ENCODE results near the gene PCDH12.
A peak's percentile ranks its signal among the peaks of the same experiment; 100 is the strongest.

Gene PCDH12

DNA sequence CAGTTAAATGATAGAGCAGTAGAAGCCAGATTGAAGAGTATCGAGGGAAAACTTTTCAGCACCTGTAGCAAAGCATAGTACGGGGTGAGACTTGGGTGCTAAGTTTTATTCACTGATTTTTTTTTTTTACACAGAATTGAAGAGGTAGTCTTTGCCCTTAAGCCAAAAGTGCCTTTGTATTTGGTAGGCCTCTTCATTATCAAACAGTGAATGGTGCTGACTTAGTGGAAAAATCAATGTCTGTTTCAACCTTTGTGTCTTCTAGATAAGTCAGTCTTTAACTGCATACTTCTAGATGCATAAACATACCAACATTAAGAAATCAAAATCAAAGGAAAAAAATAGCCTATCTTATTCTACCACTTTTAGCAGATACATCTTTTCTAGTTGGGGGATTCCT, 24.6 kb upstream of the PCDH12 start:
- Mint-ChIP-seq H3K36me3 (peaks cover 54% of the 10 kb centered on the region), H3K4me1 (no peaks in the 10 kb centered on the region), H3K27ac (no peak overlapping the region), H3K9me3 (no peaks in the 10 kb centered on the region), H3K4me3 (no peak overlapping the region), H3K27me3 (no peaks in the 10 kb centered on the region)
- DNase-seq, result no peak
- CTCF ChIA-PET, result no interaction called here

DNA sequence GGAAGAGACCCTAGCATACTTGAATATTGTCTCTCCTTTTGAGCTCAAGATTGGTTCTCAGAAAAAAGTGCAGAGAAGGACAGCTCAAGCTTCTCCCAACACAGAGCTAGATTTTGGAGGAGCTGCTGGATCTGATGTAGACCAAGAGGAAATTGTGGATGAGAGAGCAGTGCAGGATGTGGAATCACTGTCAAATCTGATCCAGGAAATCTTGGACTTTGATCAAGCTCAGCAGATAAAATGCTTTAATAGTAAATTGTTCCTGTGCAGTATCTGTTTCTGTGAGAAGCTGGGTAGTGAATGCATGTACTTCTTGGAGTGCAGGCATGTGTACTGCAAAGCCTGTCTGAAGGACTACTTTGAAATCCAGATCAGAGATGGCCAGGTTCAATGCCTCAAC, 20.4 kb upstream of the PCDH12 start:
- H3K4me1 Mint-ChIP-seq, result peaks cover 13% of the 10 kb centered on the region
- H3K27me3 Mint-ChIP-seq, result no peaks in the 10 kb centered on the region
- no peaks in the 10 kb centered on the region for H3K9me3 Mint-ChIP-seq
- H3K27ac Mint-ChIP-seq, result no peak overlapping the region
- peaks cover 53% of the 10 kb centered on the region for H3K36me3 Mint-ChIP-seq
- DNase-seq, result no peak
- no peak overlapping the region for H3K4me3 Mint-ChIP-seq
- CTCF ChIA-PET, result interaction anchor here (1.0 to 4.2 kb wide), 5 partner anchors 9 to 173 kb away, joined by 3 to 32 read pairs (median 4); partner anchors contain the start of gene RNF14

GRCh38 chr5:141976176-141976575, 18.2 kb upstream of the PCDH12 start:
- peaks cover 17% of the 10 kb centered on the region for H3K4me1 Mint-ChIP-seq
- no peak overlapping the region for H3K27ac Mint-ChIP-seq
- DNase-seq, result no peak
- peaks cover 52% of the 10 kb centered on the region for H3K36me3 Mint-ChIP-seq
- CTCF ChIA-PET, result interaction anchor here (1.1 to 4.2 kb wide), 7 partner anchors 14 to 284 kb away, joined by 3 to 32 read pairs (median 5); no protein-coding TSS in a partner anchor
- H3K4me3 Mint-ChIP-seq, result no peak overlapping the region
- no peaks in the 10 kb centered on the region for H3K27me3 Mint-ChIP-seq
- no peaks in the 10 kb centered on the region for H3K9me3 Mint-ChIP-seq

DNA sequence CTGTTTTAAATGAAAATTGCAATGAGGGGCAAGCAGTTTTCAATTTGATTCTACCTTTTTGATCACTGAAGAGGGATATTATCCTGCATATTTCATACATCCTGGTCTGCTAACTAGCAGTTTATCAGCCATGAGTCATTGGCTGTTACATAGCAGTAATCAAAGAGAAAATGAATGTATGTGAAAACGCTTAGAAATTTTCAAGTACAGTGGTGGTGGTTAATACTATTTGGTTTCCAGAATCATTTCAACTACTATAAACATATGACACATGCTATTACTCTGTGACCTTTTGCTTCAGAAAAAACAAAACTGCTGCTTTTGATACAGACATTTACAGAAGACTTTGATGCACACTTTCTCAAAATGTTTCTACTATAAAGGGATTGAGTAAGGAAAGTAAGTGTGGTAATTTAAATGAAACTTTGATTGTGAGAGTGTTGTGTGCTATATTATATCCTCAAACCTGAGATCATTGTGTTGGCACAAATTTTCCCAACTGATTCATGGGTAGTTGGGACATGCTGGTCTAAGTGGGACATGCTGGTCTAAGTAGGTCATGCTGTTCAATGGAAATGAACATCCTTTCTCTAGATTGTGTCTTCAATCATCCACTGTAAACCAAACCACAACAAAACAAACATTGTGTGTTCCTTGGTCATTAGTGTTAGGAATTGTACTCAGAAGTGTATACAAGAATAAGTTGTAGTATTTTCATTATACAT, 16.0 kb upstream of the PCDH12 start:
- CTCF ChIA-PET, result no interaction called here
- peaks cover 42% of the 10 kb centered on the region for H3K36me3 Mint-ChIP-seq
- H3K27me3 Mint-ChIP-seq, result no peaks in the 10 kb centered on the region
- peaks cover 30% of the 10 kb centered on the region for H3K4me1 Mint-ChIP-seq
- H3K9me3 Mint-ChIP-seq, result no peaks in the 10 kb centered on the region
- no peak for DNase-seq
- no peak overlapping the region for H3K4me3 Mint-ChIP-seq
- H3K27ac Mint-ChIP-seq, result no peak overlapping the region

DNA sequence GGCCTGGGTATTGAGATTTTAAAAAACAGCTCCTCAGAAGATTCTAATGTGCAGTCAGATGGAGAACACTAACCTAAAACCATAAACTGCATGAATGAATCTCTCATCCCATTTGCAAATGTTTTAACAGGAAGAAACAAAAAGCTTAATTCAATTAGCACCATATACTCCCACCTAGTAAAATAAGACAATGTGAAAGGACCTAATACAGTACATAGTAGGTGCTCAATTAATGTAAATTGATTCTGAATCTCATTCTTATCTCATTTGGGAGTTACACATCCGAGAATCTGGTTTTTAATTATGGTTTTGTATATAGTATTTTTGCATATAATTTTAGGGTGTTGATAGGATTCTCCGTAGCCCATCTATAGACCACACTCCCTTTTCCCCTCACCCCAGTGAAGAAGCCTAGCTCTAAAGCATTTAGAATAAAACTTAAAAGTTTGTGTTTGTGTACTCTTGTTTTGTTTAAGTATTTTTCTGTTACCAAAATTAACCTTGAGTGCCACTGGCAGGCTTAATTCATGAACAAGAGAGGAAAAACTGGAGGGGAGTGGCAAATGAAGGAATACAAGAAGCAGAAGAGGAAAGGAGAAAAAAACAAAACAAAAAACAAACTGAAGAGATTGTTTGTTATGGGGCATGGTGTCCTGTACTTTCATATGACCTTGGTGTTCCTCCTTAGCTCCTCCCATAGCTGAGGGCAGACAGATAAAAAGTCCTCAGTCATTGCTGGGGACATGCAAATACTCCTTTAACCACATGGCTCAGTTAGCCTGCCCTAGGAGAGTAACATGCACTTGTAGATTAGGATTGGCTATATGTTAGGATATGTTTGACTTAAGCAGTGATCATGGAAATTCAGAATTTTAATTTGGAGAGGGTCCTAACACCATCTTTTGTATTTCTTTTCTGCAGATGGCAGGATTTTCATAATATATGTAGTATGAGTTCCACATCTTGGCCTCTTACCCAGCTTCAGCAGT, 12.1 kb upstream of the PCDH12 start:
- Mint-ChIP-seq H3K27me3 (peaks cover 5% of the 10 kb centered on the region), H3K36me3 (peaks cover 27% of the 10 kb centered on the region), H3K27ac (peak overlapping the region; percentile 97), H3K4me1 (peaks cover 41% of the 10 kb centered on the region), H3K4me3 (peak overlapping the region; percentile 80), H3K9me3 (no peaks in the 10 kb centered on the region)
- no peak for DNase-seq
- CTCF ChIA-PET, result interaction anchor here (0.8 to 3.8 kb wide), 25 partner anchors 9 to 354 kb away, joined by 3 to 60 read pairs (median 4); partner anchors contain the start of genes DELE1, FCHSD1 and PCDH12

GRCh38 chr5:141968914-141969608, 11.1 kb upstream of the PCDH12 start, which contains the start of gene RNF14:
TSS of gene RNF14 (plus strand) at chr5:141969105. CDS start at chr5:141973589, 4,484 bp downstream.
- H3K27me3 Mint-ChIP-seq, result peaks cover 5% of the 10 kb centered on the region
- no peaks in the 10 kb centered on the region for H3K9me3 Mint-ChIP-seq
- H3K4me3 Mint-ChIP-seq, result peak within 1 kb of the TSS; percentile 80
- H3K27ac Mint-ChIP-seq, result peak within 1 kb of the TSS; percentile 97
- H3K4me1 Mint-ChIP-seq, result peaks cover 35% of the 10 kb centered on the region
- CTCF ChIA-PET, result interaction anchor here (0.6 to 3.8 kb wide), 29 partner anchors 10 to 355 kb away, joined by 3 to 60 read pairs (median 4); partner anchors contain the start of genes DELE1, FCHSD1 and PCDH12
- peaks cover 19% of the 10 kb centered on the region for H3K36me3 Mint-ChIP-seq
- DNase-seq, result peak; percentile 96

DNA sequence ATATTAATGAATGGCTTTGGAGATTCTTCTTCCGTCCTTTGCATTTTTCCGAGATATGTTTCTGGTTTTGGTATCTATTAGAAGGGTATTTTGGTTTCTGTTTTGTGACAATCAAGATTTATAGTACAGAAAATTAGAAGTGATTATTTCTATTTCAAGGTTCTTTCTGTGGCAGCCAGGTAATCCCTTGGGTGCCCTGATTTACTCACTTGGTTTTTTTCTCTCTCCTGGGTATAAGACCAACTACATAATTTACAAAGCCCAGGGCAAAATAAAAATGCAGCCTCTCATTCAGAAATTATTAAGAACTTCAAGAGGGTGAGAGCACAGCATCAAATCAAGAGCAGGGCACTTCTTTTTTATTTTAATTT, 8.9 kb upstream of the PCDH12 start:
- no peak overlapping the region for H3K27ac Mint-ChIP-seq
- H3K9me3 Mint-ChIP-seq, result no peaks in the 10 kb centered on the region
- CTCF ChIA-PET, result no interaction called here

DNA sequence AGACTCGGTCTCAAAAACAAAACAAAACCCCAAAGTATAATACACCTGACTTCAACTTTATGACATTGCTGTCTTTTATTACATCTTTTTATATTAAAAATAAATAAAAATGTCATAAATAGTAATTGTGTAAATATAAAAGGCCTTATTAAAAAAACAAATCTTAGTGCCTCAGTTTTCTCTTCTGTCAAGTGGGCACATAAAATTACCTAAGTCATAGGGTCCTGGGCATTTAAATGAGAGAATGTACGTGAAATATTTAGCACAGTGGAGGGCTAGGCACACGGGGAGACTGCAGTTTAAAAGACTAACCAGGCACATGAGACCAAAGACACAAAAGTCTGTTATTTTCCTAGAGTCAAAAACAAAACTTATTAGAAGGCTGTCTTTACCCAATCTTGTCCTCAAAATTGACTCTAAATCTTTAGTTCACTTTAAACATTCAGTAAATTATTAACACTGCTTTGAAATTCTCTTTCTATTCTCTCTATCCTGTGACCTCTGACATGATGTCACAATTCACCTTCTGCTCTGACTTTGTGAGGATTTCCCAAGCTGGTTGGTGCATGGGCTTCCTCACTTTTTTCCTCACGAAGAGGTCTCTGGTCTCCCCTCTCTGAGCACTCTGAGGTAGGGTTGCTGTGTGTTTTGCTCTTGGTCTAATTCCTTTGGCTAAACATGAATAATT, 8.4 kb upstream of the PCDH12 start:
- peaks cover 31% of the 10 kb centered on the region for H3K4me1 Mint-ChIP-seq
- no peak overlapping the region for H3K4me3 Mint-ChIP-seq
- H3K9me3 Mint-ChIP-seq, result no peaks in the 10 kb centered on the region
- no peak for DNase-seq
- CTCF ChIA-PET, result no interaction called here
- no peak overlapping the region for H3K27ac Mint-ChIP-seq
- H3K27me3 Mint-ChIP-seq, result peaks cover 5% of the 10 kb centered on the region
- peaks cover 3% of the 10 kb centered on the region for H3K36me3 Mint-ChIP-seq

More for the DNA sequence above, 8.9 kb upstream of the PCDH12 start:
- H3K4me1 Mint-ChIP-seq, result peaks cover 27% of the 10 kb centered on the region
- peaks cover 4% of the 10 kb centered on the region for H3K36me3 Mint-ChIP-seq
- no peak overlapping the region for H3K4me3 Mint-ChIP-seq
- DNase-seq, result no peak
- H3K27me3 Mint-ChIP-seq, result peaks cover 5% of the 10 kb centered on the region

DNA sequence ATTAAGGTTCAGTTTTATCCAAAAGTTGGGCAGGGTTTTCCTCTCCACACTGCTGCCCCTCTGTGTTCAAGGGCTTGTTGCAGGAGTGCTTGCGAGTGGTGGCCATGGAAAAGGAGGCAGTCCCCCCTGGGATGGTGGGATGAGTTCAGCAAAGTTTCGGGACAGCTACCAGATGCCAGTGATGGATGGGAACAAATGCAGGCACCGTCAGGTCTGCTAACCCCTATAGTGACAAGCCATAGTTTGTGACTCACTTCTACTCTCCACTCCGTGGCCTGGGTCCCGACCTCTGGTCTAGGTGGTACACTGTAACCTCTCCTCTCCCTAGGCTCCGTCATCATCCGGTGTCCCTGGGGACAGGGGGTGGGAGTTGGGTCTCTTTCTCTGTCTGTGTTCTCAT, 7.1 kb upstream of the PCDH12 start:
- H3K4me1 Mint-ChIP-seq, result peaks cover 36% of the 10 kb centered on the region
- H3K4me3 Mint-ChIP-seq, result no peak overlapping the region
- no peaks in the 10 kb centered on the region for H3K36me3 Mint-ChIP-seq
- no peak for DNase-seq
- CTCF ChIA-PET, result interaction anchor here (1.0 to 10.4 kb wide), 2 partner anchors 271 to 401 kb away, joined by 3 to 155 read pairs; no protein-coding TSS in a partner anchor
- H3K9me3 Mint-ChIP-seq, result no peaks in the 10 kb centered on the region
- no peak overlapping the region for H3K27ac Mint-ChIP-seq
- peaks cover 5% of the 10 kb centered on the region for H3K27me3 Mint-ChIP-seq

DNA sequence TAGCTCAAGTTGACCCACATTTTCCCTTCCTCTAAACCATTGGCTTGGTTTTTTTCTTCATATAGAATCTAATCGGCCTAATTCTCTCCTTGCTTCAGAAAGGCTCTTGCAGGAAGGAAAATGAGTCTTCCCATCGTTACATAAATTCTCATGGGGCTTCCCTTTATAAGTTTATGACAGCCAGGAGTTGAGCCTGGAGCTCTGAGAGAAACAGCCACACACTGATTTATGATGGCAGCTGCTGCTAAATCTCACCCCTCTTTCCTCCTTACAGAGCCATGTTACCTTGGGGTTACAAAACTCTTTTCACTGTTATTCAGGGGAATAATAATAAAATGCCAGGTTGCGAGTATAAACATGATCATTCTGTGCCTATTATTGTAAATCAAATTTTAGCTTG, 5.7 kb upstream of the PCDH12 start:
- CTCF ChIA-PET, result interaction anchor here (0.8 to 10.4 kb wide), 5 partner anchors 10 to 270 kb away, joined by 3 to 155 read pairs (median 4); partner anchors contain the start of gene PCDH1
- H3K9me3 Mint-ChIP-seq, result no peaks in the 10 kb centered on the region
- H3K36me3 Mint-ChIP-seq, result no peaks in the 10 kb centered on the region
- H3K4me1 Mint-ChIP-seq, result peaks cover 43% of the 10 kb centered on the region
- H3K4me3 Mint-ChIP-seq, result no peak overlapping the region
- DNase-seq, result no peak
- peaks cover 5% of the 10 kb centered on the region for H3K27me3 Mint-ChIP-seq
- no peak overlapping the region for H3K27ac Mint-ChIP-seq

DNA sequence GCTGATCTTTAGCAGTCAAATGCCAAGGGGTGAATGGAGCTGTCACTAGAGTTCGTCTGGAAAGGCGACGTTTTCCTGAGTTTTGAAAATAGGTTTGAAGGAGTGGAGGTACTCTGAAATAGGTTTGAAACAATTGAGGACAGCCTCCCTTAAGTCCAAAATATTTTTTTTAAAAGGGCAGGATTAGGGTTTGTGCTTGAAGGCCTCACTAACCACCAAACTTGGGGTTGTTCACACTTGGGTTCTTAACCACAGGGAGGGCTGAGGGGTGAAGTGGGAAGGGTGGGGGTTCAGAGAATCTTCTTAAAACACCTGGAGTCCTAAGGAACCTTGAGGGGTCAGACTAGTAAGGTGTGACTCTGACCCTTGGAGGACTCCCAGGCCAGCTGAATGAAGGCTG, 3.5 kb upstream of the PCDH12 start:
- Mint-ChIP-seq H3K27me3 (peaks cover 8% of the 10 kb centered on the region), H3K27ac (peak overlapping the region; percentile 90), H3K4me1 (peaks cover 53% of the 10 kb centered on the region), H3K4me3 (no peak overlapping the region), H3K9me3 (no peaks in the 10 kb centered on the region), H3K36me3 (no peaks in the 10 kb centered on the region)
- CTCF ChIA-PET, result interaction anchor here (0.6 to 10.4 kb wide), 50 partner anchors 8 to 862 kb away, joined by 3 to 155 read pairs (median 4); partner anchors contain the start of genes DELE1, PCDH1 and RNF14
- no peak for DNase-seq

DNA sequence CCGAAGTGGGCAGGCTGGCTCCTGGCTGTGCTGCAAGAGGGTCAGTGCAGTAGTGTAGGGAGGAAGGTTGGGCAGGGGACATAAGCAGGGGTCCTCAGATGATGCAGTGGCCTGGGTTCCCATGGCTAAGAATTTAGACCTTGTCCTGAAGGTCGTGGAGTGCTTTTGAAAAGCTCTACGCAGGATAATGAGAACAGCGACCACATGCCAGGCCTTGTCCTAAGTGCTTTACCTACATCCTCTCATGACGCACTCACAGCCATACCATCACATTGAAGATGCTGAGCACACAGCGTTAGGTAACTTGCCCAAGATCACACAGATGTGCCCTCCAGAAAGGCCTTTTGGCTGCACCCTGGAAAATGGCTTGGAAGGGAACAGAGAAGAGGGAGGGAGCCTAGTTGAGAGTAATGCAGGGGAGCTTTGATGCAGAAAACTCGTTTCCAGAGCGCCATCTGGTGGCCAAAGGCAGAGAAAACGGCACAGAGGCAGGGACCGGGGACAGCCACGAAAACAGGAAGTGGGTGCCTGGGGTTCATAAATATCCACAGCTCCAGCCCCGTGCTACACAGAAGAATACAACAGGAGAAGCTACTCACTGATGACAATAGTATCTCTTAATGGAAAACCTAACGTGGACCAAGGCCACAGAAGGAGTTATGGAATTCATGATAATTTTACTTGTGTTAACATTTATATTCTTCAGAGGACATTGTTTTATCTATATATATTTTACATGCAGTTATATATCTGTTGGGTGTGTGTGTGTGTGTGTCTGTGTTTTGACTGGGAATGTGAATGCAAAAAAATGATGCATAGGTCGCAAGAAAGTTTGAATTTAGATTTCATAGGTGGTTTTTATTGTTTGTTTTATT, 2.7 kb upstream of the PCDH12 start:
- H3K9me3 Mint-ChIP-seq, result no peaks in the 10 kb centered on the region
- no peaks in the 10 kb centered on the region for H3K36me3 Mint-ChIP-seq
- H3K27ac Mint-ChIP-seq, result peak overlapping the region; percentile 90
- peak overlapping the region; percentile 24 for H3K4me3 Mint-ChIP-seq
- DNase-seq, result peak; percentile 95
- CTCF ChIA-PET, result interaction anchor here (0.7 to 10.4 kb wide), 63 partner anchors 9 to 863 kb away, joined by 3 to 155 read pairs (median 4); partner anchors contain the start of genes DELE1, PCDH1 and RNF14
- H3K27me3 Mint-ChIP-seq, result peaks cover 8% of the 10 kb centered on the region
- peaks cover 53% of the 10 kb centered on the region for H3K4me1 Mint-ChIP-seq

All from activated naive CD4-positive, alpha-beta T cell treated with anti-CD3 and anti-CD28 coated beads, Interleukin-2, amount 10 ng/mL, durations not matched to agents 7 days and 5 days (primary cell).